Kidney (tissue), 14 donors: Measurements from ENCODE around the gene LIPE. TPM values are rescaled to one million over a fixed set of nuclear protein-coding genes. Genes with fewer than 3 reads are reported as not detected.

Experiments used
- DNase-seq, 5 donors: peaks; one replicate each; pipeline ENCODE4 v3.0.0-alpha.2; 2013 to 2020
- FAIRE-seq: peaks from 2 replicates; lab custom pipeline; 2012; peaks lifted over from hg19 to GRCh38; lab: Jason Lieb, UNC
- H3K27ac ChIP-seq, 2 donors: one replicate each; pipeline ENCODE4 v1.7.0; 2013; ENCODE audit warnings: low read depth in 2 of 2, low read length in 2 of 2, inconsistent platforms in 1 of 2
- H3K27me3 ChIP-seq: one replicate; pipeline ENCODE4 v1.7.1; 2013; ENCODE audit warnings: low read length, inconsistent platforms; ENCODE audit not compliant: control insufficient read depth, insufficient read depth
- H3K36me3 ChIP-seq, 3 donors: one replicate each; pipeline versions ENCODE4 v1.7.0 to v1.7.1; 2013; ENCODE audit warnings: low read length in 3 of 3, control low read depth in 1 of 3, inconsistent platforms in 1 of 3; ENCODE audit not compliant: insufficient read depth in 3 of 3, control insufficient read depth in 2 of 3
- H3K4me1 ChIP-seq, 3 donors: one replicate each; pipeline versions ENCODE4 v1.7.0 to v1.7.1; 2013; ENCODE audit warnings: low read length in 3 of 3, inconsistent platforms in 1 of 3, low read depth in 1 of 3; ENCODE audit not compliant: control insufficient read depth in 2 of 3, insufficient read depth in 2 of 3
- H3K4me3 ChIP-seq, 3 donors: one replicate each; pipeline versions ENCODE4 v1.7.0 to v1.8.1; 2013; ENCODE audit warnings: low read length in 3 of 3, control low read depth in 1 of 3, inconsistent platforms in 1 of 3
- H3K9ac ChIP-seq, 3 donors: one replicate each; pipeline versions ENCODE4 v1.7.0 to v1.7.1; 2013; ENCODE audit warnings: low read length in 3 of 3, control low read depth in 1 of 3, inconsistent platforms in 1 of 3
- H3K9me3 ChIP-seq, 3 donors: one replicate each; pipeline versions ENCODE4 v1.7.0 to v1.7.1; 2013; ENCODE audit warnings: low read length in 3 of 3, control low read depth in 1 of 3, inconsistent platforms in 1 of 3; ENCODE audit not compliant: control insufficient read depth in 2 of 3, insufficient read depth in 1 of 3
- CTCF ChIP-seq: IDR thresholded peaks from 3 replicates; pipeline ENCODE4 v1.5.1; 2012; ENCODE audit warnings: mild to moderate bottlenecking, moderate library complexity, borderline replicate concordance; ENCODE audit not compliant: insufficient read depth; ENCODE audit errors: extremely low read depth
- intact Hi-C: fragments of 100-400 bp; cut with DNase I; formaldehyde crosslinking; loops from one replicate; pipeline ENCODE4 v1.11.1; 2022
- polyA plus RNA-seq: library from polyadenylated mRNA; stranded (reverse); fragments of 350-450 nt; fragmentation: Illumina TruSeq; extraction: RNeasy Lipid Tissue Mini Kit (QIAGEN cat#74804); gene quantifications from one replicate; pipeline ENCODE4 v1.2.3, GENCODE V29; 2014; ENCODE audit warnings: low read depth, low replicate concordance; ENCODE audit not compliant: insufficient read depth
- total RNA-seq: library from RNA; stranded (reverse); fragmentation: NEBNext Ultra II Directional; extraction: Animal tissue kit (Norgen Biotek cat#: 25700); gene quantifications from one replicate; pipeline ENCODE4 v1.2.1, GENCODE V29; 2021
- donor health status: control.
- donor health status: control.
- donor health status: control.
- donor health status: control.
- donor health status: control.
- donor health status: DM: yes; HTN: yes; CAD: no.
- donor health status: Normal renal cell carcinoma (clear cell type).

The LIPE gene
- total and polyA plus RNA-seq, 2 donors from 2014 or later: 8.9 to 9.9 TPM

- peak overlapping the region in 1 of 3 donors; percentile 70 for H3K4me3 ChIP-seq
- DNase-seq (no peak), FAIRE-seq (no peak)
- TF ChIP-seq CTCF: no peak
- H3K27ac ChIP-seq: peak overlapping the region in 1 of 2 donors; percentile 67
- no peaks in the 10 kb centered on the region for H3K9me3 ChIP-seq
- peaks cover 0 to 14% (median 8%) of the 10 kb centered on the region in 3 donors for H3K4me1 ChIP-seq
- H3K9ac ChIP-seq: no peak overlapping the region
- intact Hi-C loops: no loop called here
- H3K27me3 ChIP-seq: no peaks in the 10 kb centered on the region
- H3K36me3 ChIP-seq: no peaks in the 10 kb centered on the region
Measured at GRCh38 chr19:42424345-42424707, 2.9 kb downstream of the LIPE start.

GRCh38 chr19:42423462-42424344 is 3.5 kb downstream of the LIPE start:
- Histone ChIP-seq H3K36me3 (no peaks in the 10 kb centered on the region), H3K9me3 (no peaks in the 10 kb centered on the region), H3K27ac (peak overlapping the region; percentile 67 to 81), H3K9ac (peak overlapping the region in 2 of 3 donors; percentile 49 to 76), H3K27me3 (no peaks in the 10 kb centered on the region), H3K4me1 (peaks cover 0 to 14% (median 8%) of the 10 kb centered on the region in 3 donors), H3K4me3 (peak overlapping the region; percentile 70 to 75 (median 74))
- DNase-seq (peak; percentile 94 to 98 (median 96)), FAIRE-seq (peak; percentile 32)
- intact Hi-C loops: no loop called here
- TF ChIP-seq CTCF: no peak

- TF ChIP-seq CTCF: no peak
- no peak for FAIRE-seq
- peak overlapping the region; percentile 67 to 81 for H3K27ac ChIP-seq
- no peaks in the 10 kb centered on the region for H3K9me3 ChIP-seq
- no peaks in the 10 kb centered on the region for H3K27me3 ChIP-seq
- H3K36me3 ChIP-seq: no peaks in the 10 kb centered on the region
- H3K4me3 ChIP-seq: peak overlapping the region; percentile 70 to 75 (median 74)
- peak overlapping the region; percentile 29 to 76 (median 49) for H3K9ac ChIP-seq
- peak in 4 of 5 donors; percentile 80 to 90 (median 86) for DNase-seq
- H3K4me1 ChIP-seq: peaks cover 0 to 14% (median 8%) of the 10 kb centered on the region in 3 donors
- intact Hi-C loops: no loop called here
Measured at GRCh38 chr19:42422901-42423461, 4.2 kb downstream of the LIPE start.
